HepG2 (cell line): ENCODE data around the gene TBXAS1. TPM values are rescaled to one million over a fixed set of nuclear protein-coding genes. Genes with fewer than 3 reads are reported as not detected.

Experiments
- ATAC-seq: fragments of 200-7000 bp; cut with Tn5 transposase; 3 replicates; pipeline ENCODE4 v1.9.1; 2020; ENCODE audit warnings: mild to moderate bottlenecking, moderate library complexity
- BruUV-seq: library from RNA; stranded (reverse); fragments of 400-500 nt; replicated peaks from 2 replicates; lab custom pipeline; 2021; lab: Mats Ljungman, UMichigan
- CTCF ChIA-PET: fragments of 300-600 bp; formaldehyde crosslinking; extraction: SDS; loops from one replicate; lab custom pipeline; 2021; ENCODE audit warnings: low total read pairs, inconsistent platforms, low intra/inter-chr PET ratio; lab: Yijun Ruan, JAX
- POLR2A ChIA-PET: fragments of 350-600 bp; sonication (Branson Sonifier 250); formaldehyde crosslinking; loops from one replicate; lab custom pipeline; 2020; ENCODE audit warnings: antibody characterized with exemption, inconsistent platforms; lab: Yijun Ruan, JAX
- DNase-seq: peaks from one replicate; pipeline ENCODE4 v3.0.0-alpha.2; 2015; ENCODE audit warnings: low spot score
- FAIRE-seq: peaks from 3 replicates; lab custom pipeline; 2011; peaks lifted over from hg19 to GRCh38; lab: Jason Lieb, UNC
- H2AFZ ChIP-seq: one replicate; pipeline ENCODE4 v1.6.1; 2011; ENCODE audit warnings: low read length, inconsistent platforms
- H3K27ac ChIP-seq: fragments of 300-600 bp; 3 replicates; pipeline ENCODE4 v1.8.0; 2011; ENCODE audit warnings: mixed run types, mild to moderate bottlenecking, mixed read lengths, low read length, inconsistent platforms; ENCODE audit not compliant: insufficient read depth; ENCODE audit errors: extremely low read length
- H3K27me3 ChIP-seq, 2 experiments: fragments of 200-600 bp in 1 of 2; 2 replicates in 1 of 2; 3 replicates in 1 of 2; pipeline versions ENCODE4 v1.6.0 to v1.8.0; 2011; ENCODE audit warnings: low read length in 2 of 2, mild to moderate bottlenecking in 2 of 2, moderate library complexity in 2 of 2, inconsistent platforms in 1 of 2; ENCODE audit not compliant: insufficient read depth in 2 of 2, control insufficient read depth in 1 of 2
- H3K36me3 ChIP-seq, 2 experiments: fragments of 200-600 bp in 1 of 2; replicated peaks in 1 of 2; 2 replicates in 1 of 2; 3 replicates in 1 of 2; pipeline versions ENCODE4 v1.5.1 to v1.8.0; 2011; ENCODE audit warnings: low read length in 2 of 2, inconsistent platforms in 1 of 2; ENCODE audit not compliant: insufficient read depth in 2 of 2, control insufficient read depth in 1 of 2
- H3K4me1 ChIP-seq: 2 replicates; pipeline ENCODE4 v1.5.1; 2012; ENCODE audit warnings: low read length, inconsistent platforms; ENCODE audit not compliant: insufficient read depth
- H3K4me2 ChIP-seq: 2 replicates; pipeline ENCODE4 v1.6.0; 2011; ENCODE audit warnings: low read depth, low read length, inconsistent platforms
- H3K4me3 ChIP-seq, 3 experiments: fragments of 200-600 bp in 1 of 3; sonication (generic), shearing (Covaris generic) in 1 of 3; replicated peaks in 1 of 3; 2 replicates each; pipeline ENCODE4 v1.5.1; 2011 to 2016; ENCODE audit warnings: low read length in 3 of 3, inconsistent platforms in 2 of 3, low read depth in 2 of 3, mild to moderate bottlenecking in 2 of 3, control low read depth in 1 of 3, mixed read lengths in 1 of 3; ENCODE audit not compliant: insufficient read depth in 1 of 3
- H3K79me2 ChIP-seq: one replicate; pipeline ENCODE4 v1.6.1; 2011; ENCODE audit warnings: low read length, inconsistent platforms; ENCODE audit not compliant: insufficient read depth
- H3K9ac ChIP-seq: 2 replicates; pipeline ENCODE4 v1.6.0; 2011; ENCODE audit warnings: mild to moderate bottlenecking, low read depth, low read length, inconsistent platforms; ENCODE audit not compliant: insufficient read depth
- H3K9me3 ChIP-seq: 2 replicates; pipeline ENCODE4 v1.5.1; 2012; ENCODE audit warnings: mild to moderate bottlenecking, low read length
- H4K20me1 ChIP-seq: 2 replicates; pipeline ENCODE4 v1.6.0; 2011; ENCODE audit warnings: inconsistent platforms, mild to moderate bottlenecking, low read length, moderate library complexity; ENCODE audit not compliant: insufficient read depth
- ARID4A ChIP-seq: sonication (generic); formaldehyde crosslinking; IDR thresholded peaks from 2 replicates; pipeline ENCODE4 v1.5.0; 2020; ENCODE audit warnings: mild to moderate bottlenecking, missing genetic modification reagents, borderline replicate concordance
- ATM ChIP-seq: fragments of 450-650 bp; IDR thresholded peaks from 2 replicates; pipeline ENCODE4 v1.7.1; 2017; ENCODE audit warnings: mild to moderate bottlenecking, borderline replicate concordance
- CBX5 ChIP-seq: sonication (generic); formaldehyde crosslinking; IDR thresholded peaks from 2 replicates; pipeline ENCODE4 v1.4.0; 2020; ENCODE audit warnings: missing genetic modification reagents, borderline replicate concordance
- JUN ChIP-seq: sonication (generic); formaldehyde crosslinking; IDR thresholded peaks from 2 replicates; pipeline ENCODE4 v1.4.0; 2020; ENCODE audit warnings: mild to moderate bottlenecking, missing genetic modification reagents
- KLF11 ChIP-seq: IDR thresholded peaks from 2 replicates; pipeline ENCODE4 v1.6.1; 2016; ENCODE audit warnings: missing compliant biosample characterization
- KLF13 ChIP-seq: sonication (generic); formaldehyde crosslinking; IDR thresholded peaks from 2 replicates; pipeline ENCODE4 v1.4.0; 2020; ENCODE audit warnings: mild to moderate bottlenecking, missing genetic modification reagents
- SOX13 ChIP-seq, 3 experiments: fragments of 450-650 bp in 1 of 3; sonication (generic) in 1 of 3; formaldehyde crosslinking in 1 of 3; IDR thresholded peaks in 2 of 3; conservative IDR thresholded peaks in 1 of 3; 2 replicates each; pipeline versions ENCODE4 v1.5.0 to v1.6.1; 2016 to 2020; ENCODE audit warnings: antibody characterized with exemption in 1 of 3, mild to moderate bottlenecking in 1 of 3, missing compliant biosample characterization in 1 of 3, missing genetic modification reagents in 1 of 3, moderate library complexity in 1 of 3
- THAP11 ChIP-seq: IDR thresholded peaks from 2 replicates; pipeline ENCODE4 v1.6.1; 2016; ENCODE audit warnings: missing biosample characterization, missing genetic modification reagents
- ZBTB7B ChIP-seq: sonication (generic); formaldehyde crosslinking; IDR thresholded peaks from 2 replicates; pipeline ENCODE4 v1.4.0; 2020; ENCODE audit warnings: missing genetic modification reagents
- ZFP36 ChIP-seq: fragments of 150-350 bp; IDR thresholded peaks from 2 replicates; pipeline ENCODE4 v1.6.1; 2018; ENCODE audit warnings: borderline replicate concordance, low read length, low read depth; ENCODE audit not compliant: partially characterized antibody
- ZFP90 ChIP-seq: sonication (generic); formaldehyde crosslinking; IDR thresholded peaks from 2 replicates; pipeline ENCODE4 v1.8.0; 2022; ENCODE audit warnings: missing genetic modification reagents, mild to moderate bottlenecking, inconsistent platforms, borderline replicate concordance
- ZKSCAN8 ChIP-seq: IDR thresholded peaks from 2 replicates; pipeline ENCODE4 v1.6.1; 2016; ENCODE audit warnings: borderline replicate concordance, missing genetic modification reagents, missing compliant biosample characterization
- ZNF17 ChIP-seq: sonication (generic); formaldehyde crosslinking; IDR thresholded peaks from 2 replicates; pipeline ENCODE4 v1.5.0; 2020; ENCODE audit warnings: mild to moderate bottlenecking, missing genetic modification reagents
- ZNF350 ChIP-seq: sonication (generic); formaldehyde crosslinking; IDR thresholded peaks from 2 replicates; pipeline ENCODE4 v1.4.0; 2020; ENCODE audit warnings: mild to moderate bottlenecking, low read depth, missing genetic modification reagents, borderline replicate concordance
- ZNF674 ChIP-seq: sonication (generic); formaldehyde crosslinking; IDR thresholded peaks from 2 replicates; pipeline ENCODE4 v1.5.0; 2020; ENCODE audit warnings: low read depth, mild to moderate bottlenecking, missing genetic modification reagents
- ZNF773 ChIP-seq: sonication (generic); formaldehyde crosslinking; IDR thresholded peaks from 2 replicates; pipeline ENCODE4 v1.4.0; 2020; ENCODE audit warnings: missing genetic modification reagents, borderline replicate concordance
- WGBS: methylation state at CpG from one replicate; pipeline ENCODE4 v1.1.6; 2017; ENCODE audit warnings: low lambda C conversion rate; 5-methylcytosine and 5-hydroxymethylcytosine counted together
- in situ Hi-C: cut with HindIII; loops from 2 replicates; pipeline ENCODE4 v1.10.0; 2017; ENCODE audit warnings: low pct_unique_long_range_greater_than_20kb; ENCODE audit not compliant: extremely low pct_ligation_motif_present
- intact Hi-C: fragments of 100-400 bp; cut with micrococcal nuclease; formaldehyde crosslinking; loops from one replicate; pipeline ENCODE4 v1.10.0; 2022; ENCODE audit not compliant: unreplicated experiment
- polyA plus RNA-seq, 8 experiments: library from polyadenylated mRNA; depleted of rRNA in 3 of 8; stranded (reverse) in 7 of 8; unstranded in 1 of 8; fragments of >200 nt; fragmentation: Illumina TruSeq in 4 of 8; extraction: Trizol in 4 of 8; gene quantifications; 2 replicates each; pipeline versions ENCODE4 v1.2.1 to v1.2.3, GENCODE V29; 2011 to 2016; ENCODE audit warnings: low read depth in 4 of 8, missing spikeins in 1 of 8, mixed read lengths in 1 of 8; ENCODE audit not compliant: insufficient read depth in 1 of 8
- total RNA-seq, 5 experiments: library from RNA; depleted of rRNA; stranded (reverse); fragments of >200 nt; fragmentation: Illumina TruSeq; extraction: Trizol; gene quantifications; 2 replicates each; pipeline ENCODE4 v1.2.3, GENCODE V29; 2016; ENCODE audit warnings: low read depth in 1 of 5

TBXAS1 gene
- total and polyA plus RNA-seq, 2 of the 13 experiments (the other 11 are each of a cell fraction or from before 2014, with no cell fraction given) = 4.0 to 4.9 TPM

DNA sequence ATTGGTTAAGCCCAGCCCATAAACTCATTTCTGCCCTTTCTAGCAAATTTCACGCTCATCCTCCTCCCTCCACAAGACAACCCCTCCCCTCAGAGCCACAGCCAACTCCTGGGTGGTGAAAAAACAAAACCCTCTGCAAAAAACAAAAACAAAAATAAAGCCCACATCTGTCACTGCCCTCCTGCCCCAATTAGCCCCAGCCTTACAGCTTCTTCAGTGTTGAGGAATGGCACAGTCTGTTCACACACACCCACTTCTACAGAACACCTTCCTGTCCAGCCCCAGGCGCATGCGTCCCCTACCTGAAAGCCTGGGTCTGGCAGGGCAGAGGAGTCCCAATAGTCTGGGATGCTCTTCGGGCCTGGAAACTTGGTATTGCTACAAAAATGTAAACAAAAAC is 199.2 kb downstream of the TBXAS1 start:
- WGBS = 95% methylated on average over 4 of the region's 4 CpGs
- DNase-seq = no peak
- no peaks in the 10 kb centered on the region for H3K4me1 ChIP-seq
- CTCF ChIA-PET = no interaction called here
- no TSS peak for BruUV-seq
- FAIRE-seq = no peak
- H3K9ac ChIP-seq = no peak overlapping the region
- H3K9me3 ChIP-seq = no peaks in the 10 kb centered on the region
- H3K36me3 ChIP-seq = peaks cover 1 to 6% of the 10 kb centered on the region in 2 experiments; a peak in 3 of 5 replicates
- no peak overlapping the region for H3K27ac ChIP-seq
- ATAC-seq = no peak
- POLR2A ChIA-PET = no interaction called here
- in situ Hi-C loops (no loop called here), intact Hi-C loops (no loop called here)
- no peaks in the 10 kb centered on the region for H3K27me3 ChIP-seq
- no peak overlapping the region for H2AFZ ChIP-seq
- H3K4me3 ChIP-seq = no peak overlapping the region
- TF ChIP-seq KLF11 (CRISPR knock-in tag) (no peak), ZFP36 (no peak), SOX13 (IDR thresholded peaks at IDR 0.05) (no peak), SOX13 (CRISPR knock-in tag; conservative IDR thresholded peaks at IDR 0.05 in 1 of 2, IDR thresholded peaks at IDR 0.05 in 1 of 2) (no peak), ZNF674 (CRISPR knock-in tag) (no peak), THAP11 (CRISPR knock-in tag) (no peak), ZNF350 (CRISPR knock-in tag) (no peak), JUN (CRISPR knock-in tag) (no peak), ZNF17 (CRISPR knock-in tag) (no peak), ZBTB7B (CRISPR knock-in tag) (no peak)
- no peaks in the 10 kb centered on the region for H4K20me1 ChIP-seq
- no peaks in the 10 kb centered on the region for H3K79me2 ChIP-seq
- no peak overlapping the region for H3K4me2 ChIP-seq

DNA sequence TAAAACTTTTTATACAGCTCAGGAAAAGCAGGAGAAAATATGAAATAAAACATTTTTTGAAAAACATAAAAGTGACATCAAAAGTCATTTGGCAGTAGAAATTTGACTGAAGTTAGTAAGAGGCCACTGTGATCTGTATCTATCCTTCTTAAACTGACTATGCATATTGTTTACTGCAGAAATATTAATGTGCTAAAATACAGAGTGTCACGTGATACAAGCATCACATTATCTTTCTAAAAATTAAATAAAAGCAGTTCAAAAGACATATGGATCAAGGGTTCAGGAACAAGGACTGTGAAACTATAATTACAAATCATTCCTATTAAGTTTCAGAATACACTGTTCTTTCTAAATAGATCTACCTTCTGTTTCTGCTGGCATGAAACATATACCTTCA is 200.0 kb downstream of the TBXAS1 start:
- in situ Hi-C loops (no loop called here), intact Hi-C loops (no loop called here)
- ChIA-PET POLR2A (no interaction called here), CTCF (no interaction called here)
- Histone ChIP-seq H3K4me2 (no peak overlapping the region), H3K27ac (no peak overlapping the region), H3K9ac (no peak overlapping the region), H3K36me3 (peaks cover 4 to 11% of the 10 kb centered on the region in 2 experiments; a peak in 3 of 5 replicates), H2AFZ (no peak overlapping the region), H3K9me3 (no peaks in the 10 kb centered on the region), H3K79me2 (no peaks in the 10 kb centered on the region), H3K4me3 (no peak overlapping the region), H4K20me1 (no peaks in the 10 kb centered on the region), H3K27me3 (no peaks in the 10 kb centered on the region), H3K4me1 (no peaks in the 10 kb centered on the region)
- no peak for TF ChIP-seq ATM
- TF ChIP-seq ZKSCAN8 (CRISPR knock-in tag) = no peak
- TF ChIP-seq ZFP90 (CRISPR knock-in tag) = no peak
- no peak for TF ChIP-seq CBX5 (CRISPR knock-in tag)
- no peak for TF ChIP-seq KLF13 (CRISPR knock-in tag)
- no peak for TF ChIP-seq ARID4A (CRISPR knock-in tag)
- no peak for TF ChIP-seq ZNF773 (CRISPR knock-in tag)
- no peak for FAIRE-seq
- no peak for ATAC-seq
- no TSS peak for BruUV-seq
- WGBS = 91% methylated on average over 1 of the region's 1 CpG
- DNase-seq = no peak
